Endothelial cell (in vitro differentiated cells): ENCODE measurements around the gene MS4A6E. TPM values are rescaled to one million over a fixed set of nuclear protein-coding genes. Genes with fewer than 3 reads are reported as not detected.

Source experiments
- DNase-seq: peaks from one replicate; pipeline ENCODE4 v3.0.0; 2021; ENCODE audit warnings: low spot score
- H3K27ac Mint-ChIP-seq: one replicate; pipeline ENCODE4 v1.8.0; 2021; ENCODE audit warnings: mixed read lengths, inconsistent platforms; ENCODE audit not compliant: unreplicated experiment
- H3K27me3 Mint-ChIP-seq: one replicate; pipeline ENCODE4 v1.8.0; 2021; ENCODE audit warnings: mild to moderate bottlenecking, moderate library complexity, mixed read lengths, inconsistent platforms; ENCODE audit not compliant: unreplicated experiment
- H3K36me3 Mint-ChIP-seq: one replicate; pipeline ENCODE4 v1.8.0; 2021; ENCODE audit warnings: mild to moderate bottlenecking, low read depth, mixed read lengths, inconsistent platforms; ENCODE audit not compliant: unreplicated experiment
- H3K4me1 Mint-ChIP-seq: one replicate; pipeline ENCODE4 v1.8.0; 2021; ENCODE audit warnings: mild to moderate bottlenecking, mixed read lengths, inconsistent platforms; ENCODE audit not compliant: unreplicated experiment
- H3K4me3 Mint-ChIP-seq: one replicate; pipeline ENCODE4 v1.8.0; 2021; ENCODE audit warnings: mild to moderate bottlenecking, mixed read lengths, inconsistent platforms; ENCODE audit not compliant: unreplicated experiment
- H3K9me3 Mint-ChIP-seq: one replicate; pipeline ENCODE4 v1.8.0; 2021; ENCODE audit warnings: mixed read lengths, inconsistent platforms; ENCODE audit not compliant: unreplicated experiment
- total RNA-seq: library from RNA; stranded (reverse); fragmentation: NEBNext Ultra II Directional; extraction: Animal tissue kit (Norgen Biotek cat#: 25700); gene quantifications from one replicate; pipeline ENCODE4 v1.2.1, GENCODE V29; 2021; ENCODE audit not compliant: unreplicated experiment
- TF ChIP-seq, protein P1 (sequence below): fragments of 200-600 bp; sonication (generic); IDR thresholded peaks from one replicate; pipeline ENCODE4 v1.5.0; 2021; ENCODE audit warnings: antibody characterized with exemption; ENCODE audit not compliant: unreplicated experiment

Gene MS4A6E
- total RNA-seq, 1 donor from 2014 or later, result not detected

DNA sequence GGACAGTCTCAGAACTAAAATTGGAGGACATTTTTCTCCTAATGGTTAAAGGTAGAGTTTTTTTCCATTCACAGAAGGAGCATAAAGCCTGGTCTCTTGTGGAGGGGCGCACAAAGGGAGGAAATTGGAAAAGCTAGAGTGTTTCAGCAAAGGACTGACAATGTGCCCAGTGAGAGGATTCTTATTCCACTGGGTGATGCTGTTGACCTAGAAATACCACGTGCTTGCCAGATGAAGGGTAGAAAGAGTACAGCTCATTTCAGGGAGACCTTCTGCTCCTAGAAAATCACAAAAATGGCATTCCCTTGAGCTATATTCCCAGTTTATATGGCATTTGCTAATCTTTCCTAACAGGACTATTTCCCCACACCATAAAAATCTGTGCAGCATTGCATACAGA lies 21.1 kb downstream of the MS4A6E start:
- H3K27me3 Mint-ChIP-seq, result no peaks in the 10 kb centered on the region
- no peak overlapping the region for H3K27ac Mint-ChIP-seq
- H3K9me3 Mint-ChIP-seq, result no peaks in the 10 kb centered on the region
- TF ChIP-seq, protein P1, sequence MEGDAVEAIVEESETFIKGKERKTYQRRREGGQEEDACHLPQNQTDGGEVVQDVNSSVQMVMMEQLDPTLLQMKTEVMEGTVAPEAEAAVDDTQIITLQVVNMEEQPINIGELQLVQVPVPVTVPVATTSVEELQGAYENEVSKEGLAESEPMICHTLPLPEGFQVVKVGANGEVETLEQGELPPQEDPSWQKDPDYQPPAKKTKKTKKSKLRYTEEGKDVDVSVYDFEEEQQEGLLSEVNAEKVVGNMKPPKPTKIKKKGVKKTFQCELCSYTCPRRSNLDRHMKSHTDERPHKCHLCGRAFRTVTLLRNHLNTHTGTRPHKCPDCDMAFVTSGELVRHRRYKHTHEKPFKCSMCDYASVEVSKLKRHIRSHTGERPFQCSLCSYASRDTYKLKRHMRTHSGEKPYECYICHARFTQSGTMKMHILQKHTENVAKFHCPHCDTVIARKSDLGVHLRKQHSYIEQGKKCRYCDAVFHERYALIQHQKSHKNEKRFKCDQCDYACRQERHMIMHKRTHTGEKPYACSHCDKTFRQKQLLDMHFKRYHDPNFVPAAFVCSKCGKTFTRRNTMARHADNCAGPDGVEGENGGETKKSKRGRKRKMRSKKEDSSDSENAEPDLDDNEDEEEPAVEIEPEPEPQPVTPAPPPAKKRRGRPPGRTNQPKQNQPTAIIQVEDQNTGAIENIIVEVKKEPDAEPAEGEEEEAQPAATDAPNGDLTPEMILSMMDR, result no peak
- no peak for DNase-seq
- H3K4me1 Mint-ChIP-seq, result peaks cover 9% of the 10 kb centered on the region
- H3K4me3 Mint-ChIP-seq, result no peak overlapping the region
- no peaks in the 10 kb centered on the region for H3K36me3 Mint-ChIP-seq

DNA sequence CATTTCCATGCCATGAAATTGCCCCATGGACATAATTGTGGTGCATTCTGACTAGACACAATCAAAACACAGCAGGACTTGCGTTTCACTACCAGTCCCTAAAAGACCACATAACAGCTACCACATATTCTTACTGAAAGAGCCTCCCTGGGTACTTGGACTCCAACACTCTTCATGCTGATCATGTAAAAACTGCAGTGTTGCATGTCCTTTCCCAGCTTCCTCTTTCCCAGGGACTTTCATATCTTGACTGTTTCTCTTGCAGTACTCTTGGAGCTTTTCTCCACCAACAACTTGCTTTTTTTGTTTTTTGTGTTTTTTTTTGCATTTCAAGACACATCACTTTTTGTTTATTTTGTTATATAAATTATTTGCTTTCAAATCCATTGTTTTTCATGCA lies 22.9 kb downstream of the MS4A6E start:
- Mint-ChIP-seq H3K36me3 (no peaks in the 10 kb centered on the region), H3K4me1 (peaks cover 9% of the 10 kb centered on the region)

DNA sequence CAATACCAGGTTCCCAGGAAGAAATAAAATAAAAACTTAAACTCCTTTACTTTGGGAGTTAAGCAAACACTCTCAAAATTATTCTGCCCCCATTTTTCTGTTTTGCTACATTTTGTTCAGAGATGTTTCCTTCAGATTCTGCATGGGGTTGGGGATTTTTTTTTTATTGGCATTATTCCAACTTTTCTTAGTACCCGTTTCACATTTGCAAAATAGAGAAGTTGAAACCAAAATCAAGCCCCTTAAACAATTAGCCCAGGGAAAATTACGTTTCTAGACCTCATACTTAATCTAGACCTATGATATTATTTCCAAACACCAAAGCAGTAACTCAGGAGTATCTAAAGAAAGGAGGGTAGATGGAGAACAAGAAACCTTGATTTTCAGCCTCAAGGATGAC lies 30.7 kb downstream of the MS4A6E start:
- H3K27me3 Mint-ChIP-seq, result no peaks in the 10 kb centered on the region
- DNase-seq, result no peak
- no peaks in the 10 kb centered on the region for H3K9me3 Mint-ChIP-seq

More for the DNA sequence above, 22.9 kb downstream of the MS4A6E start:
- no peak overlapping the region for H3K27ac Mint-ChIP-seq
- no peaks in the 10 kb centered on the region for H3K27me3 Mint-ChIP-seq
- no peak for DNase-seq
- H3K4me3 Mint-ChIP-seq, result no peak overlapping the region
- TF ChIP-seq, protein P1, result no peak
- H3K9me3 Mint-ChIP-seq, result no peaks in the 10 kb centered on the region

DNA sequence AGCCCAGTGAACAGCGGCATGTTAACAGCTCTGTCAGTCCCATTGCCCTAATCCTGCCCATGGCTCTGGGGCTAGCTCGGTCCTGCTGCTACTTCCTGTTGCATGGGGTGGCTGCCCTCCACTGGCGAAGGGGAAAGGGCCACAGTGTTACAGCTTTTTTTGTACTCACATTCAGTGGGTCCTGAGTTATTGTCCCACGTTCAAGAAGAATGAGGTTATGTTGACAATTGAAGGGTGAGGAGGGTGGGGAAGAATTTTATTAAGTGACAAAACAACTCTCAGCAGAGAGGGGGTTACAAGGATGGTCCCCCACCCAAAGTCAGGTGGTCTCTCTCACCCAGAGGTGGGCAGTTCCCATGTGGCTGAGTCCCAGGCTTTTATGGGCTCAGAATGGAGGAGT lies 33.6 kb downstream of the MS4A6E start:
- Mint-ChIP-seq H3K9me3 (no peaks in the 10 kb centered on the region), H3K4me3 (no peak overlapping the region), H3K27ac (no peak overlapping the region), H3K4me1 (peaks cover 3% of the 10 kb centered on the region), H3K36me3 (peaks cover 4% of the 10 kb centered on the region), H3K27me3 (peaks cover 2% of the 10 kb centered on the region)
- DNase-seq, result no peak
- TF ChIP-seq, protein P1, result no peak

More for the DNA sequence above, 30.7 kb downstream of the MS4A6E start:
- TF ChIP-seq, protein P1, result no peak
- H3K36me3 Mint-ChIP-seq, result peaks cover 4% of the 10 kb centered on the region
- no peaks in the 10 kb centered on the region for H3K4me1 Mint-ChIP-seq
- no peak overlapping the region for H3K4me3 Mint-ChIP-seq
- no peak overlapping the region for H3K27ac Mint-ChIP-seq

DNA sequence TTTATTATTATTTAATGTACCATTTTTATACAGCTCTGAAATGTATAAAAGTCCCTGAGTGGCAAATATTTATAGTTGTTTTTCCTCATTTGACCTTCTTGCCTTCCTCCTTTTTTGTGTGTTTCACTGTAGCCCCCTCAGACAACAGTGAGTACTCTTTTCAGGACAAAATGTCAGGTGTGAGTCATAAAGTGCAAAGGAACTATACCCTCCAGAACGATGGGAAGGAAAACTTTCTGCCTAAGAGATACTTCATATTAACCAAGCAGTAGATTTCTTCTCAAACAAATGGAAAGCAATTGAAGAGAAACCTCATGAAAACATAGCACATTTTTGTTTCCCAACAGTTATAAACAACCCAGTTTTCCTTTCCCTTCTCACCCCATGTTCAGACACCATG lies 35.2 kb downstream of the MS4A6E start:
- TF ChIP-seq, protein P1, result no peak
- H3K4me3 Mint-ChIP-seq, result no peak overlapping the region
- H3K36me3 Mint-ChIP-seq, result peaks cover 4% of the 10 kb centered on the region
- H3K27me3 Mint-ChIP-seq, result peaks cover 2% of the 10 kb centered on the region
- no peak for DNase-seq
- H3K9me3 Mint-ChIP-seq, result no peaks in the 10 kb centered on the region
- no peak overlapping the region for H3K27ac Mint-ChIP-seq
- peaks cover 3% of the 10 kb centered on the region for H3K4me1 Mint-ChIP-seq
